D341Med (cell line): ENCODE results near the gene ZNF513.
"Not testable (repeated sequence)": the region's sequence is repeated elsewhere in the genome, so short reads cannot be mapped to it uniquely, and the experiment has no call there.

Experiments used
- DNase-seq: peaks from one replicate; pipeline ENCODE4 v3.0.0; 2012; ENCODE audit warnings: low spot score

Gene ZNF513, protein sequence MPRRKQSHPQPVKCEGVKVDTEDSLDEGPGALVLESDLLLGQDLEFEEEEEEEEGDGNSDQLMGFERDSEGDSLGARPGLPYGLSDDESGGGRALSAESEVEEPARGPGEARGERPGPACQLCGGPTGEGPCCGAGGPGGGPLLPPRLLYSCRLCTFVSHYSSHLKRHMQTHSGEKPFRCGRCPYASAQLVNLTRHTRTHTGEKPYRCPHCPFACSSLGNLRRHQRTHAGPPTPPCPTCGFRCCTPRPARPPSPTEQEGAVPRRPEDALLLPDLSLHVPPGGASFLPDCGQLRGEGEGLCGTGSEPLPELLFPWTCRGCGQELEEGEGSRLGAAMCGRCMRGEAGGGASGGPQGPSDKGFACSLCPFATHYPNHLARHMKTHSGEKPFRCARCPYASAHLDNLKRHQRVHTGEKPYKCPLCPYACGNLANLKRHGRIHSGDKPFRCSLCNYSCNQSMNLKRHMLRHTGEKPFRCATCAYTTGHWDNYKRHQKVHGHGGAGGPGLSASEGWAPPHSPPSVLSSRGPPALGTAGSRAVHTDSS

DNA sequence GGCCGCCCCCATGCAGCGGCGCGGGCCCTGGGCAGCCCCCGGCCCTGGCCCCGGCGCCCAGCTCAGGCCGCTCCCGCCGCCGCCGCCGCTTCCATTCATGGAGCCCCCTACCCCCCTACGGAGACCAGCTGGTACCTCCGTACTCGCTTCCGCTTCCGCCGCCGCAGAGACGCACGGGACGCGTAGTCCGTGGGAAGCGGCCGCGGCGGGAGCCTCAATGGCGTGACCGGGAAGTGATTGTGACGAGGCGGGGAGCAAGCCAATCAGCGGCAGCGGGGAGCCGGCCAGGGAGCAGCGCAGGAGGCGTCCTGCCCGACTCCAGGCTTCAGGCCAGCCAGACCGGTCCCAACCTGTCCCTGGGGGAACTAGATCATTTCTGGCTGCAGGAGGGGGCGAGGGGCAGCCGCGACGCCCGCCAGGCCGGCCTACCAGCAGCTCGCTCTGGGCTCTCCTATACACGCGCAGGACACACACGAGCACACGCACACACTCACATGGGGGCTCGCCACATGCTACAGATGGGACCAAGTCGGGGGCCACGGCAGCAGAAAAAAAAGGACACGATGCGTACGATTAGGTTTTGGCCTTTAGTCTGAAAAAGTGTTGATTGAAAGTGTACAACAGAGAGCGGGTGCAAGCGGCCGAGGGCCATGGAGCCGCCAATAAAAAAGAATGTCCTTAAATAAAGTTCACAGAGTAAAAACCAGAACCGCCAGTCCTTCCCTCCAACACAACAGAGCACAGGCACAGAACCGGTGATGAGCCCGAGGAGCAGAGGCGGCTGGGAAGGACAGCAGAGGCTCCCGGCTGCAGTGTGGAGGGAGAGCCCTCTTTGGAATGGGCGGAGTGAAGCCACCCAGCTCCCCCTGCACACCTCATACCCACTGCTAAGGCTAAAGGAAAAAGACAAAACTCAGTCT is at the start of gene ZNF513:
ZNF513 (minus strand) TSS at position 109 of the 920 bp plus-strand sequence. CDS start 208 bp downstream, outside the sequence.
- peak; percentile 92 for DNase-seq

- DNase-seq: peak; percentile 89
These were observed 48.5 kb upstream of the ZNF513 start for GRCh38 chr2:27428978-27429541.

DNA sequence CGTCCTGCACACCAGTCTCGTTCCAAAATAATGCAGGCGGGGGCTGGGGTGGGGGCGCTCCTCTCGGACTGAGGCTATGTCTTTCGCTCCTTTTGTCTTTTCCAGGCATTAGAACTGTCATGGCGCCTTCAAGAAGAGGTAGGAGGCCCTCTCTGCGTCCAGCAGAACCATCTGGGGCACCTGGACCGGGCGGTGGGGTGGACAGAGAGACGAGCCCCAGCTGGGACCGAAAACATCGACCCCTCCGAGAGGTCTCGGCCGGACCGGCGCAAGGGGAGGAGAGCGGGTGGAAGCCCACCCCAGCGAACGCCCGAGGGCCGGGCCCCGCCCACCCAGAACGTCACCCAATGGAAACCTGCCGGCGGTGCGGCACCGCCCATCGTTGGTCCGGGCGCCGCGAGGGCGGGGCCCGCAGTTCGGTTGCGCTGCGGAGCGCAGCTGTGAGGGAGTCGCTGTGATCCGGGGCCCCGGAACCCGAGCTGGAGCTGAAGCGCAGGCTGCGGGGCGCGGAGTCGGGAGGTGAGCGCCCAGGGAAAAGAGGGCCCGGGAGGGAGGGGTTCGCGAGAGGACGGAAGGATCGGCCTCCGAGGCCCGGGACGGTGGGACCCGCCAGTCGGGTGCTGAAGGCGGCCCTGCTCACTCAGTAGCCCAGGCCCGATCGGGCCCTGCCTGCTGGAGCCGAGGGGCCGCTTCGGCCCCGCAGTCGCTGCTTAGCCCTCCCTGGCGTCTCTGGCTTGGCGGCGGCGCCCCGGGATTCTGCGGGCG is 47.9 kb upstream of the ZNF513 start, which contains the start of gene NRBP1:
NRBP1 (plus strand) TSS at position 419 of the 765 bp plus-strand sequence. CDS start 4,643 bp downstream, outside the sequence.
- peak; percentile 94 for DNase-seq

DNA sequence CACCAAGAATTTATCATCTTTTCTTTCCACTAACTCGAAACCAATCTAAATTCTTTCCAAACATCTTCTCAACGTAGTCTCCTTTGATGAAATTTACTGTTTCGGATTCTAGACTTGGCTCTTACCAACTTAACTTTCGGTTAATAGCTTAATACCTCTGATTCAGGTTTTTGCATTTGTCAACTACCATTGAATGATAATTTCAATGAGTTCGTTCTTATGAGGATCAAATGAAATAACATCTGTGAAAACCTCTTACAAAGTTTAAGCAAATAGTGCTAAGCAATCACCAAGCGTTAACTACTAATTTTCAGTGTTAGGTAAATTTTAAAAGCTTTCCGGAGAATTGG is 47.3 kb upstream of the ZNF513 start:
- no peak for DNase-seq

GRCh38 chr2:27425039-27425438 is 44.5 kb upstream of the ZNF513 start:
- DNase-seq: not testable (repeated sequence)

GRCh38 chr2:27422958-27423357 is 42.4 kb upstream of the ZNF513 start:
- no peak for DNase-seq

- no peak for DNase-seq
These were observed 41.2 kb upstream of the ZNF513 start for GRCh38 chr2:27421660-27422250.

GRCh38 chr2:27420996-27421395 is 40.5 kb upstream of the ZNF513 start:
- no peak for DNase-seq

GRCh38 chr2:27416151-27416550 is 35.6 kb upstream of the ZNF513 start:
- DNase-seq: no peak

DNA sequence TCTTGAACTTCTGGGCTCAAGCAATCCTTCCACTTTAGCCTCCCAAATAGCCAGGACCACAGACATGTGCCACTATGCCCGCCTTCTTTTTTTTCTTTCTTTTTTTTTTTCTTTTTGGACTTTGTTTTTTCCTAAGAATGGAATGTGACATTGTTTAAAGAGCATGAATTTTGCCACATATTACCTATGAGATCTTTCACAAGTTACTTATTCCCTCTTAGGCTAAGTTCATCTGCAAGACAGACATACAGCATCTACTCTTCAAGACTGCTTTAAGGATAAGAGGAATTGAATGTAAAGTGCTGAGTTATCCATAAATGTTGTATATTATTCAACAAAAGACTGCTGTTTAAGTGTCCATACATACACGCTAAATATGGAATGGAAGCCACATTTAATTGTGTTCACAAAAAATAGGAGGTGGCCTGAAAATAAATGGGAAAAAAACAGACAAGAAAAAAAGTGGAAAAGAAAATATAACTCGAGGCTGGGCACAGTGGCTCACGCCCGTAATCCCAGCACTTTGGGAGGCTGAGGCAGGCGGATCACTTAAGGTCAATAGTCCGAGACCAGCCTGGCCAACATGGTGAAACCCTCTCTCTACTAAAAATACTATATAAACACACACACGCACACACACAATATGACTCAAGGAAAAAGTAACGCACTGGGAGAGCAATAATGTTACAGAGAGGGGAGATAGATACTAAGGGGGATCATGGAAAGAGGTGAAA is 32.1 kb upstream of the ZNF513 start:
- DNase-seq: no peak

GRCh38 chr2:27409321-27410073 is 29.0 kb upstream of the ZNF513 start, which contains the start of gene PPM1G:
PPM1G (minus strand) TSS chr2:27409591; CDS start chr2:27409422, 169 bp downstream.
- DNase-seq: peak; percentile 98

GRCh38 chr2:27408601-27409320 is 28.2 kb upstream of the ZNF513 start:
- DNase-seq: peak; percentile 22

DNA sequence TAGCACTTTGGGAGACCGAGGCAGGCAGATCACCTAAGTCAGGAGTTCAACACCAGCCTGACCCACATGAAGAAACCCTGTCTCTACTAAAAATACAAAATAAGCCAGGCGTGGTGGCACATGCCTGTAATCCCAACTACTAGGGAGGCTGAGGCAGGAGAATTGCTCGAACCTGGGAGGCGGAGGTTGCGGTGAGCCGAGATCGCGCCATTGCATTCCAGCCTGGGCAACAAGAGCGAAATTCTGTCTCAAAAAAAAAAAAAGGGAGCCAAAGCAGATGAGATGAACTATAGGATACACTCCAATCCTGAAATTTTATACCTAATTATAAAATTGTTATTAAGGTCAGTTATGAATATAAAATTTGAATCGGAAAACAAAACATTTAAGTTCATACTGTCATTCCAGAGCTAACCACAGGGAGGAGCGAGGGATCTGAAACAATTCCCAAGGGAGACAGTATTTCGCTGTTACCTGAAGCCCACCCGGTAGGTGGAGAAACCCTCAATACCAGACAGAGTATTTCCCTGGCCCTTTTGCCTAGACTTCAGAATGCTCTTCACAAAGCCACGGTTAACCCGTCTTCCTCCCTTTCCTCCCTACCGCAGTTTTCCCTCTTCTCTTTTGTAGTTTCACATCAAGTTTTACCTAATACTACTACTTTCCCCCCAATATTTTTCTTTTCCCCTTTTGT is 27.4 kb upstream of the ZNF513 start:
- DNase-seq: peak; percentile 63

DNA sequence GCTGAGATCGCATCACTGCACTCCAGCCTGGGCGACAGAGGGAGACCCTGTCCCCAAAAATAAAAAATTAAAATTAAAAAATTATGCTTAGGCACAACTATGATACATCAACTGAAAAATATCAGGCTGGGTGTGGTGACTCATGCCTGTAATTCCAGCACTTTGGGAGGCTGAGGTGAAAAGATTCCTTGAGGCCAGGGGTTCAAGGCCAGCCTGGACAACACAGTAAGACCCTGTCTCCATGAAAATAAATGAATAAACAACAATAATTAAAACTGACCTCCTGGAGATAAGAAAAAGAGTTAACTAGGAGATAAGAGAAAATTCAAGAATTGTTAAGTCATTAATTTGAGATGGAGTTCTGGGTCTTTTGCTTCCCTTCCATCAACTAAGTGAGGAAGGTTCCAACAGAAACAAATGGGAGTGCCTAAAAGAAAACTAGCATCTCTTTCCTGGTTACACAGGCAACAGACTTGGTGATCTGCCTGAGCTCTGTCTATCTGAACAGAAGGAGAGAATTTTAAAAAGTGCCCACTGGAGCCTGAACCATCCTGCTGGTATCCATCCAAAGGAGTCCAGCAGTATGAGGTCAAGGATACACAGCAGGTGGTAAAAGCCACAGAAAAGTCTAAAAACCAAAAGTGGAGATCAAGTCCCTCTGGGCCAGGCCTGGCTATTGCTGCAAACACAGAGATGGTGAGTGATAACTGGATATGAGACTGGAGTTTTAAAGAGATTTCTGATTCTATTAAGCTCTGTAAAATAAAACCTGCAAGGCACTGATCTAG is 20.0 kb upstream of the ZNF513 start:
- no peak for DNase-seq

GRCh38 chr2:27398962-27399361 is 18.4 kb upstream of the ZNF513 start:
- DNase-seq: no peak

DNA sequence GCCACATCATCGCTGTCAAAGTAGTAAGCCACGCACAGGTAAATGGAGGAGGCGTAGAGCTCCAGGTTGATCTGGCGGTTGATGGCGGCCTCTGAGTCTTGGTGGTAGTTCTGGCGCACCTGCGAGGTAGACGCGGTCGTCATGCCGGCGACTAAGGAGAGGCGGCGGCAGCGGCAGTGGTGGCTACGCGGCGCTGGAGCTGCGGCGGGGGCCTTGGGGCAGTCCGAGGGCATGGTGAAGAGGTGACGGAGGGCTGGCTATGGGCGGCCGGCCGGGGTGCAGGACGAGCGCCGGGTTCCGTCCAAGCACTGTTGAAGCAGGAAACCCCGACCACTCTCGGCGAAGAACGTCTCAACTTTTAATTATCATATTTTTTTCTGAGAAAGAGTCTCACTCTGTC is 12.7 kb upstream of the ZNF513 start:
- no peak for DNase-seq
